OCI-LY3 (cell line): Measurements from ENCODE around the gene C20orf202.

Experiments
- H2AFZ ChIP-seq: fragments of 200-600, 300-600 bp; shearing (Covaris generic); 2 replicates; pipeline ENCODE4 v1.6.0; 2014; ENCODE audit warnings: antibody characterized with exemption, low read depth, low read length
- H3K27ac ChIP-seq: fragments of 200-600, 300-600 bp; sonication (generic); 2 replicates; pipeline ENCODE4 v1.5.1; 2014; ENCODE audit warnings: mild to moderate bottlenecking, low read length, moderate library complexity, mixed read lengths
- H3K27me3 ChIP-seq: fragments of 200-600, 300-600 bp; sonication (generic); 2 replicates; pipeline ENCODE4 v1.6.1; 2014; ENCODE audit warnings: low read depth, low read length, mixed read lengths
- H3K36me3 ChIP-seq: fragments of 200-600, 300-600 bp; sonication (generic); replicated peaks from 2 replicates; pipeline ENCODE3; 2014; ENCODE audit warnings: low read depth, low read length, mixed read lengths
- H3K4me1 ChIP-seq: fragments of 300-600, 200-600 bp; sonication (generic); 2 replicates; pipeline ENCODE4 v1.6.1; 2014; ENCODE audit warnings: low read length, mixed read lengths
- H3K4me2 ChIP-seq: fragments of 200-600, 300-600 bp; sonication (generic); 2 replicates; pipeline ENCODE4 v1.6.1; 2014; ENCODE audit warnings: low read length, mixed read lengths
- H3K4me3 ChIP-seq: fragments of 300-600, 200-600 bp; sonication (generic); 2 replicates; pipeline ENCODE4 v1.5.1; 2014; ENCODE audit warnings: antibody characterized with exemption, mild to moderate bottlenecking, low read length, moderate library complexity
- H3K79me2 ChIP-seq: fragments of 300-600, 200-600 bp; shearing (Covaris generic); 2 replicates; pipeline ENCODE4 v1.6.1; 2014; ENCODE audit warnings: mild to moderate bottlenecking, low read length, mixed read lengths
- H3K9ac ChIP-seq: fragments of 300-600, 200-600 bp; shearing (Covaris generic); 2 replicates; pipeline ENCODE4 v1.6.0; 2014; ENCODE audit warnings: mild to moderate bottlenecking, low read length, moderate library complexity
- H3K9me3 ChIP-seq: fragments of 200-600, 300-600 bp; shearing (Covaris generic); 2 replicates; pipeline ENCODE4 v1.6.1; 2014; ENCODE audit warnings: low read length, mixed read lengths; ENCODE audit not compliant: insufficient read depth
- H4K20me1 ChIP-seq: fragments of 200-600, 300-600 bp; sonication (generic); 2 replicates; pipeline ENCODE4 v1.6.1; 2016; ENCODE audit warnings: low read length, mixed read lengths; ENCODE audit not compliant: insufficient read depth
- EZH2phosphoT487 ChIP-seq: fragments of 200-600 bp; shearing (Covaris generic); IDR thresholded peaks from 2 replicates; pipeline ENCODE4 v1.6.1; 2018; ENCODE audit warnings: antibody characterized with exemption, mixed run types, low read depth
- TF ChIP-seq, protein P1 (sequence below): fragments of 200-600, 300-600 bp; sonication (generic); IDR thresholded peaks from 2 replicates; pipeline ENCODE4 v1.5.1; 2014; ENCODE audit warnings: antibody characterized with exemption, low read length, low read depth

C20orf202 gene

GRCh38 chr20:1232286-1233111 is 29.2 kb downstream of the C20orf202 start:
- peaks cover 23% of the 10 kb centered on the region for H3K27me3 ChIP-seq
- no peaks in the 10 kb centered on the region for H3K36me3 ChIP-seq
- no peaks in the 10 kb centered on the region for H3K79me2 ChIP-seq
- no peaks in the 10 kb centered on the region for H4K20me1 ChIP-seq
- H3K9me3 ChIP-seq, result no peaks in the 10 kb centered on the region
- H3K4me3 ChIP-seq, result no peak overlapping the region
- peak overlapping the region; percentile 28 for H3K4me2 ChIP-seq
- TF ChIP-seq, protein P1, sequence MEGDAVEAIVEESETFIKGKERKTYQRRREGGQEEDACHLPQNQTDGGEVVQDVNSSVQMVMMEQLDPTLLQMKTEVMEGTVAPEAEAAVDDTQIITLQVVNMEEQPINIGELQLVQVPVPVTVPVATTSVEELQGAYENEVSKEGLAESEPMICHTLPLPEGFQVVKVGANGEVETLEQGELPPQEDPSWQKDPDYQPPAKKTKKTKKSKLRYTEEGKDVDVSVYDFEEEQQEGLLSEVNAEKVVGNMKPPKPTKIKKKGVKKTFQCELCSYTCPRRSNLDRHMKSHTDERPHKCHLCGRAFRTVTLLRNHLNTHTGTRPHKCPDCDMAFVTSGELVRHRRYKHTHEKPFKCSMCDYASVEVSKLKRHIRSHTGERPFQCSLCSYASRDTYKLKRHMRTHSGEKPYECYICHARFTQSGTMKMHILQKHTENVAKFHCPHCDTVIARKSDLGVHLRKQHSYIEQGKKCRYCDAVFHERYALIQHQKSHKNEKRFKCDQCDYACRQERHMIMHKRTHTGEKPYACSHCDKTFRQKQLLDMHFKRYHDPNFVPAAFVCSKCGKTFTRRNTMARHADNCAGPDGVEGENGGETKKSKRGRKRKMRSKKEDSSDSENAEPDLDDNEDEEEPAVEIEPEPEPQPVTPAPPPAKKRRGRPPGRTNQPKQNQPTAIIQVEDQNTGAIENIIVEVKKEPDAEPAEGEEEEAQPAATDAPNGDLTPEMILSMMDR, result no peak
- TF ChIP-seq EZH2phosphoT487, result no peak
- no peak overlapping the region for H3K27ac ChIP-seq
- no peak overlapping the region for H2AFZ ChIP-seq
- H3K9ac ChIP-seq, result no peak overlapping the region
- H3K4me1 ChIP-seq, result peaks cover 20% of the 10 kb centered on the region

DNA sequence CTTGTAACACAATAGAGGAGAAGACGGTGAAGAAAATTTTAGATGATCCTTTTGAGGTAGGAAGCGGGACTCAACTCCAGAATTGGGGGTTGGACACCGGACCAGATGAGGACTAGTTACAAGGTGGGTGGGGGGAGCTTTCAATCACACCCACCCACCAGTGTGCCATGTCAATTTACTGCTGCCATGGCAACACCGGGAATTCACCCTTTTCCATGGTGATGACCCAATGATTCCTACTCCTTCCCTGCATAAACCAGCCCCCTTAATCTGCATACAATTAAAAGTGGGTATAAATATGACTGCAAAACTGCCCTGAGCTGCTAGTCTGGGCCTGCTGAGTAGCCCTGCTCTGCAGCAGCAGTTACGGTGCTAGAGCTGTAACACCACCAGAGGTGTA is 37.3 kb downstream of the C20orf202 start:
- no peaks in the 10 kb centered on the region for H3K36me3 ChIP-seq
- H3K9ac ChIP-seq, result no peak overlapping the region
- H3K9me3 ChIP-seq, result no peaks in the 10 kb centered on the region
- H3K79me2 ChIP-seq, result no peaks in the 10 kb centered on the region
- TF ChIP-seq, protein P1, result no peak
- no peak for TF ChIP-seq EZH2phosphoT487
- no peak overlapping the region for H3K4me3 ChIP-seq
- no peak overlapping the region for H2AFZ ChIP-seq
- no peaks in the 10 kb centered on the region for H4K20me1 ChIP-seq
- no peaks in the 10 kb centered on the region for H3K4me1 ChIP-seq
- no peak overlapping the region for H3K27ac ChIP-seq
- H3K27me3 ChIP-seq, result peaks cover 18% of the 10 kb centered on the region
- H3K4me2 ChIP-seq, result no peak overlapping the region

GRCh38 chr20:1241456-1241855 is 38.2 kb downstream of the C20orf202 start:
- TF ChIP-seq EZH2phosphoT487, result no peak
- TF ChIP-seq, protein P1, result no peak
- Histone ChIP-seq H3K79me2 (no peaks in the 10 kb centered on the region), H3K4me3 (no peak overlapping the region), H3K27me3 (peaks cover 18% of the 10 kb centered on the region), H2AFZ (no peak overlapping the region), H3K27ac (no peak overlapping the region), H3K9me3 (no peaks in the 10 kb centered on the region), H3K4me1 (no peaks in the 10 kb centered on the region), H3K36me3 (no peaks in the 10 kb centered on the region), H3K9ac (no peak overlapping the region), H3K4me2 (no peak overlapping the region), H4K20me1 (no peaks in the 10 kb centered on the region)

- Histone ChIP-seq H3K9me3 (no peaks in the 10 kb centered on the region), H3K27me3 (peaks cover 14% of the 10 kb centered on the region), H3K79me2 (no peaks in the 10 kb centered on the region), H3K4me2 (no peak overlapping the region), H4K20me1 (no peaks in the 10 kb centered on the region), H3K4me3 (no peak overlapping the region), H3K9ac (no peak overlapping the region), H3K36me3 (no peaks in the 10 kb centered on the region), H3K4me1 (no peaks in the 10 kb centered on the region), H2AFZ (no peak overlapping the region), H3K27ac (no peak overlapping the region)
- no peak for TF ChIP-seq EZH2phosphoT487
- TF ChIP-seq, protein P1, result no peak
Observed at GRCh38 chr20:1242099-1242498, 38.8 kb downstream of the C20orf202 start.
